Measurements from ENCODE around the gene AATK.

GRCh38 chr17:81165246-81166032 is 582 bp downstream of the AATK start, which contains the start of gene PVALEF:
- TF ChIP-seq POLR2AphosphoS5 (IDR thresholded peaks at IDR 0.05; ENCODE audit: low read depth, low read length) = no peak
- TF ChIP-seq, protein P1, sequence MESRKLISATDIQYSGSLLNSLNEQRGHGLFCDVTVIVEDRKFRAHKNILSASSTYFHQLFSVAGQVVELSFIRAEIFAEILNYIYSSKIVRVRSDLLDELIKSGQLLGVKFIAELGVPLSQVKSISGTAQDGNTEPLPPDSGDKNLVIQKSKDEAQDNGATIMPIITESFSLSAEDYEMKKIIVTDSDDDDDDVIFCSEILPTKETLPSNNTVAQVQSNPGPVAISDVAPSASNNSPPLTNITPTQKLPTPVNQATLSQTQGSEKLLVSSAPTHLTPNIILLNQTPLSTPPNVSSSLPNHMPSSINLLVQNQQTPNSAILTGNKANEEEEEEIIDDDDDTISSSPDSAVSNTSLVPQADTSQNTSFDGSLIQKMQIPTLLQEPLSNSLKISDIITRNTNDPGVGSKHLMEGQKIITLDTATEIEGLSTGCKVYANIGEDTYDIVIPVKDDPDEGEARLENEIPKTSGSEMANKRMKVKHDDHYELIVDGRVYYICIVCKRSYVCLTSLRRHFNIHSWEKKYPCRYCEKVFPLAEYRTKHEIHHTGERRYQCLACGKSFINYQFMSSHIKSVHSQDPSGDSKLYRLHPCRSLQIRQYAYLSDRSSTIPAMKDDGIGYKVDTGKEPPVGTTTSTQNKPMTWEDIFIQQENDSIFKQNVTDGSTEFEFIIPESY (IDR thresholded peaks at IDR 0.05; ENCODE audit: extremely low read depth, insufficient replicate concordance, low read length) = no peak
- no peak for TF ChIP-seq CEBPB (IDR thresholded peaks at IDR 0.05; ENCODE audit: low read depth)
- no peak for TF ChIP-seq CTCF (IDR thresholded peaks at IDR 0.05 in 2 of 3, conservative IDR thresholded peaks at IDR 0.05 in 1 of 3; ENCODE audit: borderline replicate concordance in 1 of 3, insufficient read depth in 1 of 3, low read depth in 2 of 3, low read length in 2 of 3)
- no peak for TF ChIP-seq ZNF274 (IDR thresholded peaks at IDR 0.05; ENCODE audit: low read depth, low read length)
- no peak for TF ChIP-seq POLR2A (IDR thresholded peaks at IDR 0.05; ENCODE audit: borderline replicate concordance, extremely low read depth, insufficient read depth, insufficient read length)
- TF ChIP-seq MAX (IDR thresholded peaks at IDR 0.05) = no peak
- TF ChIP-seq EZH2 (IDR thresholded peaks at IDR 0.05) = no peak
- no peak for TF ChIP-seq EZH2phosphoT487 (IDR thresholded peaks at IDR 0.05; ENCODE audit: borderline replicate concordance)

All from HCT116 (cell line).